Activated T-helper 2 cell treated with anti-CD3 and anti-CD28 coated beads, Interferon-gamma antibody, Interleukin-2, Interleukin-4, amounts not matched to agents 10 μg/mL and 5 μg/mL and 100 μg/mL, durations not matched to agents 14 hours and 24 hours and 36 hours (primary cell): ENCODE data around the gene ART5. TPM values are rescaled to one million over a fixed set of nuclear protein-coding genes. Genes with fewer than 3 reads are reported as not detected.
"Not testable (repeated sequence)": the region's sequence is repeated elsewhere in the genome, so short reads cannot be mapped to it uniquely, and the experiment has no call there.

ENCODE experiments used
- DNase-seq: peaks from one replicate; pipeline ENCODE4 v3.0.0; 2021; ENCODE audit warnings: low spot score
- H3K27ac Mint-ChIP-seq: one replicate; pipeline ENCODE4 v1.8.0; 2021; ENCODE audit warnings: mixed read lengths
- H3K27me3 Mint-ChIP-seq: one replicate; pipeline ENCODE4 v1.8.0; 2021; ENCODE audit warnings: low read depth, mixed read lengths
- H3K36me3 Mint-ChIP-seq: one replicate; pipeline ENCODE4 v1.8.0; 2021; ENCODE audit warnings: low read depth, mixed read lengths
- H3K4me1 Mint-ChIP-seq: one replicate; pipeline ENCODE4 v1.8.0; 2021; ENCODE audit warnings: low read depth, mixed read lengths
- H3K4me3 Mint-ChIP-seq: one replicate; pipeline ENCODE4 v1.8.0; 2021; ENCODE audit warnings: low read depth, mild to moderate bottlenecking, moderate library complexity, mixed read lengths
- H3K9me3 Mint-ChIP-seq: one replicate; pipeline ENCODE4 v1.8.0; 2021; ENCODE audit warnings: mixed read lengths
- intact Hi-C: fragments of 100-400 bp; cut with micrococcal nuclease; formaldehyde crosslinking; loops from one replicate; pipeline ENCODE4 v1.15.1; 2023
- total RNA-seq: library from RNA; stranded (reverse); gene quantifications from 2 replicates; pipeline ENCODE4 v1.2.3, GENCODE V29; 2022

Gene ART5
- total RNA-seq, 1 donor from 2014 or later = not detected

DNA sequence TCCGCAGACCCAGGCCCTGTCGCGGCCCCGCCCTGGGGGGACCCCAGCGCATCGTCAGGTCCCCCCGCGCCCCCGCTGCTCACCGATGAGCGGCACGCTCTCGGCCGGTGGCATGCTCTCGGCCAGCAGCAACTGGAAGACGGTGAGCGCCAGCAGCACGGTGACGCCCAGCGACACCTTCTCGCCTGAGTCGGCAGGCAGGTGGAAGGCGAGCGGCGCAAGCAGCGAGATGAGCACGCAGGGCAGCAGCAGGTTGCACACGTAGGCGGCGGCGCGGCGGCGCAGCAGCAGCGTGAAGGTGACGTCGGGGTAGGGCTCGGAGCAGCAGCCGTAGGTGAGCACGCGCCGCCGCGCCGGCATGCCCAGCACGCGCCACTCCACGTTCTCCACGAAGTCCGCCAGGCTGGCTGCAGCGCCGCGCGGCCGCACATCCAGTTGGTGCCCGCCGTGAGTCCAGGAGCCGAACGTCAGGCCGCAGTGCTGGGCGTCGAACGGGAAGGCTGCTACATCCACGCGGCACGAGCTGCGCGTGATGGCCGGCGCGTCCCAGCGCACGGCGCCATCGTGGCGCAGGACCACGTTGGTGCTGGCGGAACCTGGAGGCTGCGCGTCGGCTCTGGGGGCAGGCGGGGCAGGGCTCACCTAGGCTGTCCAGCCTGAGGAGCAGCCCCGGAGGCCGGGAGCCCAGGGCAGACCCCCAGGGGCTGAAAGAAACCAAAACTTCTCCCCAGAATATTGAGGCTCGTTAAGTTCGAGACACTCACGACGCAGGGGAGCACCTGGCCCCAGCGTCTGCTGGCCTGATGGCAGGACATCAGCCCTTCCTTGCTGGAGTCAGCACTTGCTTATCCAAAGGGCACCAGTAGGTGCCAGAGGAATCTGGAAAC, 25.6 kb upstream of the ART5 start:
- Mint-ChIP-seq H3K36me3 (peaks cover 25% of the 10 kb centered on the region), H3K9me3 (no peaks in the 10 kb centered on the region), H3K27me3 (no peaks in the 10 kb centered on the region), H3K4me1 (no peaks in the 10 kb centered on the region), H3K27ac (no peak overlapping the region), H3K4me3 (no peak overlapping the region)
- intact Hi-C loops = no loop called here
- DNase-seq = no peak

DNA sequence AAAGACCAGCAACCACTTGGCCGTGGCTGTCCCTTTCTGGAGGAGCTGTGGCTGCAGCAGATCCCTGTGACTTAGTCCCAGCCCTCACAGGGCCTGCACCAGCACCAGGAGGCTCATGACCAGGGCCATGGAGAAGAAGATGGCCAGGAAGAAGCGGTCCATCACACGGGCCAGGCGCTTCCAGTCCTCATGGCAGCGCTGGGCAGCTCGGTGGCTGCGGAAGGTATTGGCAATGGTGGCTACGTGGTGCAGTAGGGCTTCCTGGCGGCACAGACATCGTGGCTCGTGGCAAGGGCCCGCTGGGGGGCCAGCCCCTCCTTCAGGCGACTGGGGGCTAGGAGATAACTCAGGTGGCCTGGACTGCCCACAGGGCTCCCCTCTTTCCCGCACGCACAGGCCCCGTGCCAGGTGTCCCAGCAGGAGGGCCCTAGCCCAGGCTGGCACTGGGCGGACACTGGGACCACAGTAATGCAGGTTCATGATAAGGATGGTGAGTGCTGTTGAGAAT, 24.3 kb upstream of the ART5 start:
- Mint-ChIP-seq H3K27me3 (no peaks in the 10 kb centered on the region), H3K9me3 (no peaks in the 10 kb centered on the region)
- intact Hi-C loops = no loop called here

DNA sequence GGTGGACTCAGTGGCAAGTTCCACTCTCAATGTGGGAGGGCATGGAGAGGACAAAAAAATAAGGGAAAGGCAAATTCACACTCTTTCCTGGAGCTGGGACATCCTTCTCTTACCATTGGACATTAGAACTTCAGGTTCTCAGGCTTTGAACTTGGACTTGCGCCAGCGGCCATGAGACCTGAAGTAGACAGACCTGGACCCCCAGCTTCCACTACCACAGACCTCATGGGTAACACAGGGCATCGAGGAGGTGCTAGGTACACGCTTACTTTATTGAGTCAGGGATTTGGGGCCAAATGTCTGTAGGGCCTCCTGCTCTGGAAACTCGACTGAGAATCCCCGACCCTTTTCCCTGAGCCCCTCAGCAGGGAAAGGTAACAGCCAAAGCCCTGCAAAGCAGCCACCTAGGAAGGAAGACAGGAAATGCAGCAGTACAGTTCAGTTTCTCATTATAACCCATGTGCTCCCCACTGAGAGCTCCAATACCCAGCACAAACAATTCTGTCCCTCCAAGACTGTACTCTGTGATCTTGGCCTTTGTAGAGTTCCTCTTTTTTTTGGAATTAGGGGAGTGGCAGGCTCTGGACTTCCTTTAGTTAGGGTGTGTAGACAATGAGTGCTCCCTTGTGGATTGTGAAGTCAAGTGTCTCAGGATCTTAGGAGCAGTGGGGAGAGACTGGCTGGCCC, 23.7 kb upstream of the ART5 start:
- Mint-ChIP-seq H3K36me3 (peaks cover 18% of the 10 kb centered on the region), H3K27me3 (no peaks in the 10 kb centered on the region), H3K9me3 (no peaks in the 10 kb centered on the region), H3K4me3 (no peak overlapping the region), H3K27ac (no peak overlapping the region), H3K4me1 (no peaks in the 10 kb centered on the region)
- no peak for DNase-seq
- intact Hi-C loops = no loop called here

More for the DNA sequence above, 24.3 kb upstream of the ART5 start:
- Mint-ChIP-seq H3K36me3 (peaks cover 23% of the 10 kb centered on the region), H3K27ac (no peak overlapping the region), H3K4me1 (no peaks in the 10 kb centered on the region), H3K4me3 (no peak overlapping the region)
- DNase-seq = no peak

DNA sequence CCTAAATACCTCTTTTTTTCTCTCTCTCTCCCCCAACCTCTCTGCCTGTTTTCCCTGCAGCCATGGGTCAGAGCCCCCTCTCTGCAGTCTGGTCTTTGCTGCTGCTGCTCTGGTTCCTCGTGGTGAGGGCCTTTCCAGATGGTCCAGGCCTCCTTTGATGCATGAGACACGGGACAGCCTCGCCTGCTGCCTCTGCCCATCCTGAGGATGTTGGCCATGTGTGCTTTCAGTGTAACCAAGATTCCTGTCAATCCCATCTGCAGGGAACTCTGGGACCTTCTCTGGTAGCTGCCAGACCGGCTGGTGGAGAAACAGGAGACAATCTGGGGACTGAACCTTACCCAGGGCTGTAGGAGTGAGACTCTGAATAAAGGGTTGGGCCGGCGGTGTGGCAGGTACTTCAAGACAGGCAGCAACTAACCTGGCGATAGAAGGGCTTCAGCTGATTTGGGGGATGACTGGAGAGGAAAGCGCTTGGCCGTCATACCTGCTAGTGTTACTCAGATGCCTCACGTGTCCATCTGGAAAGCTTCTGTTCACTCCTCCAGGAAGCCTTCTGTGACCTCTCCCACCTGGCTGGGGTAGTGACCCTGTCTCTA, 22.3 kb upstream of the ART5 start:
- H3K9me3 Mint-ChIP-seq = no peaks in the 10 kb centered on the region
- no peak overlapping the region for H3K4me3 Mint-ChIP-seq
- no peak for DNase-seq
- no peaks in the 10 kb centered on the region for H3K27me3 Mint-ChIP-seq
- intact Hi-C loops = no loop called here
- H3K36me3 Mint-ChIP-seq = peaks cover 15% of the 10 kb centered on the region
- no peaks in the 10 kb centered on the region for H3K4me1 Mint-ChIP-seq
- H3K27ac Mint-ChIP-seq = no peak overlapping the region

DNA sequence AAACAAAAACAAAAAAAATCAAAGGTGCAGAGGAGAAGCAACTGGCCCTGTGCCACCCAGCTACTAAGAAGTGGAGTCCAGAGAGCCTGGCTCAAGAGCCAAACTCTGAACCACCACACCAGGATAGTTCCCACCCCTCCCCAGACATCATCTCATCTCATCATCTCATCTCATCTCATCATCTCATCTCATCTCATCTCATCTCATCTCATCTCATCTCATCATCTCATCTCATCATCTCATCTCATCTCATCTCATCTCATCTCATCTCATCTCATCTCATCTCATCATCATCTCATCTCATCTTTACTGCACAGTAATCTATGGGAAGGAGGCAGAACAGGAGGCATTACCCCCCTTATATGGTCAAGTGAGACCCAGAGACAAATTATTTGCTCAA, 21.1 kb upstream of the ART5 start:
- no peak for DNase-seq
- H3K27ac Mint-ChIP-seq = no peak overlapping the region
- intact Hi-C loops = no loop called here

DNA sequence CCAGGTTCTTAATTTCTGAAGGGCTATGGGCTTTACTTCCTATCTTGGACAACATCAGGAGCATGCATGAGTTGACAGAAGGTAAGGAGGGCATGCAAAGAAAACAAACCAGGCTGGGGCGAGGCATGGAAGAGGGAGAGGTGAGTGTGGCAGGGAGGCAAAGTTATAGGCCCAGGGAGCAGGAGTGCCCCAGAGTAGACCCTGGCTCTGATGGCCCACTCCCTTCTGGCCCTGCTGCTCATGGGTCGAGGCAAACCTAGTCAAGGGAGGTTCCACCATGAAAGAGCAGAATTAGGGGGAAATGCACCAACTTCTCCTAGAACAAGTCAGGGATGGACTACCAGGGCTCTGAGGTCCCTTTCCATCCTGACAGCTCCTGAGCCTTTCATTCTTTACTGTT, 19.2 kb upstream of the ART5 start:
- Mint-ChIP-seq H3K27me3 (no peaks in the 10 kb centered on the region), H3K9me3 (no peaks in the 10 kb centered on the region), H3K27ac (no peak overlapping the region), H3K36me3 (peaks cover 15% of the 10 kb centered on the region), H3K4me1 (no peaks in the 10 kb centered on the region), H3K4me3 (no peak overlapping the region)
- DNase-seq = no peak
- intact Hi-C loops = no loop called here

More for the DNA sequence above, 21.1 kb upstream of the ART5 start:
- Mint-ChIP-seq H3K4me3 (no peak overlapping the region), H3K4me1 (no peaks in the 10 kb centered on the region), H3K27me3 (no peaks in the 10 kb centered on the region), H3K9me3 (no peaks in the 10 kb centered on the region), H3K36me3 (peaks cover 15% of the 10 kb centered on the region)

GRCh38 chr11:3659595-3660515, 18.1 kb upstream of the ART5 start:
- H3K27me3 Mint-ChIP-seq = peaks cover 2% of the 10 kb centered on the region
- intact Hi-C loops = no loop called here
- no peak for DNase-seq
- H3K36me3 Mint-ChIP-seq = peaks cover 4% of the 10 kb centered on the region
- H3K27ac Mint-ChIP-seq = no peak overlapping the region
- no peaks in the 10 kb centered on the region for H3K9me3 Mint-ChIP-seq
- H3K4me1 Mint-ChIP-seq = no peaks in the 10 kb centered on the region
- H3K4me3 Mint-ChIP-seq = no peak overlapping the region

DNA sequence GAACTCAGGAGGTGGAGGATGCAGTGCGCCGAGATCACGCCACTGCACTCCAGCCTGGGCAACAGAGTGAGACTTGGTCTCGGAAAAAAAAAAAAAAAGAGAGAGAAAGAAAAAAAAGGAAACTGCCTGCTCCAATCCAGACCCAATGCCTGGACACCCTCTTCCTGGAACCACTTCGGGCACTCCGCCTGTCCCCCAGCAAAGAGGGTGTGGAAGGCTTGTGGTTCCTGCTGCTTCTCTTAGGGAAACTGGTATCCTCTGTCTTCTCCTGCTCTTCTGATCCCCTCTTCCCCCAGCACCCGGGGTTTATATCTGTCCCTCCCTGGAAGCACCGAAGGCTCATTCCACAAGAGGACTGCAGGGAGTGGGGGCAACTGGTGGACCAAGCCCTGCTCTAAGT, 16.5 kb upstream of the ART5 start:
- no peak overlapping the region for H3K4me3 Mint-ChIP-seq
- intact Hi-C loops = no loop called here
- no peaks in the 10 kb centered on the region for H3K4me1 Mint-ChIP-seq
- no peak for DNase-seq
- H3K27me3 Mint-ChIP-seq = peaks cover 2% of the 10 kb centered on the region
- H3K36me3 Mint-ChIP-seq = no peaks in the 10 kb centered on the region
- H3K9me3 Mint-ChIP-seq = no peaks in the 10 kb centered on the region
- H3K27ac Mint-ChIP-seq = no peak overlapping the region

GRCh38 chr11:3657331-3657730, 15.5 kb upstream of the ART5 start:
- H3K27ac Mint-ChIP-seq, H3K27me3 Mint-ChIP-seq, H3K4me1 Mint-ChIP-seq, intact Hi-C loops, H3K4me3 Mint-ChIP-seq, H3K9me3 Mint-ChIP-seq, DNase-seq, H3K36me3 Mint-ChIP-seq: not testable (repeated sequence)

DNA sequence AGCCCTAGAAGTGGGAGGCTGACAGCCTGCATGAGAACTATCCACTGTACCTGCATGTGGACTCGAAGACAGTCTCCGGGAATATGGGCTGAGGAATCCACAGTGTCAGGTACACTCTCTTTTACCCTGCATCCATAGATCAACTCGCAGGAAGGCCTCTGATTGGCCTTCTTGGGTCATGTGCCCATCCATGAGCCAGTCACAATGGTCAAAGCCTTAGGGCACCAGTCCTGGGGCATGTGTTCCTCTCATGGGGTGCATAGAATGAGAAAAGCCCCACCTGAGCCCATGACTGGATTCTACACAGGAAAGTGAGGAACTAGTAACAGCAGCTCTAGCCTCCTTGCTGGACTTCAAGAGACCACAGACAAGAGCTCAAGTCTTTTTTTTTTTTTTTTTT, 13.8 kb upstream of the ART5 start:
- intact Hi-C loops = no loop called here
- H3K4me3 Mint-ChIP-seq = no peak overlapping the region
- no peaks in the 10 kb centered on the region for H3K36me3 Mint-ChIP-seq
- H3K9me3 Mint-ChIP-seq = no peaks in the 10 kb centered on the region
- no peak for DNase-seq
- no peaks in the 10 kb centered on the region for H3K4me1 Mint-ChIP-seq
- peaks cover 9% of the 10 kb centered on the region for H3K27me3 Mint-ChIP-seq
- H3K27ac Mint-ChIP-seq = no peak overlapping the region

- H3K4me1 Mint-ChIP-seq = not testable (repeated sequence)
These were observed 10.7 kb upstream of the ART5 start for GRCh38 chr11:3652514-3652913.

GRCh38 chr11:3649374-3649773, 7.6 kb upstream of the ART5 start:
- H3K9me3 Mint-ChIP-seq, H3K4me3 Mint-ChIP-seq, intact Hi-C loops, H3K4me1 Mint-ChIP-seq, H3K36me3 Mint-ChIP-seq, DNase-seq, H3K27ac Mint-ChIP-seq: not testable (repeated sequence)
- peaks cover 42% of the 10 kb centered on the region for H3K27me3 Mint-ChIP-seq

More at GRCh38 chr11:3652514-3652913, 10.7 kb upstream of the ART5 start:
- H3K27ac Mint-ChIP-seq, intact Hi-C loops, H3K4me3 Mint-ChIP-seq, H3K36me3 Mint-ChIP-seq, H3K9me3 Mint-ChIP-seq, DNase-seq: not testable (repeated sequence)
- H3K27me3 Mint-ChIP-seq = peaks cover 28% of the 10 kb centered on the region
